ENCODE measurements around the gene UVRAG. TPM values are rescaled to one million over a fixed set of nuclear protein-coding genes. Genes with fewer than 3 reads are reported as not detected.

Gene UVRAG
- total RNA-seq, 4 donors from 2014 or later, result 27.1 to 35.9 (median 31.0) TPM

- no peak for DNase-seq
- TF ChIP-seq CTCF (IDR thresholded peaks at IDR 0.05) (no peak), POLR2A (IDR thresholded peaks at IDR 0.05) (no peak)
- H3K4me1 ChIP-seq, result no peaks in the 10 kb centered on the region
- intact Hi-C loops (cut with DNase I), result no loop called here
- H3K27me3 ChIP-seq, result no peaks in the 10 kb centered on the region
- H3K9me3 ChIP-seq, result no peaks in the 10 kb centered on the region
- no peaks in the 10 kb centered on the region for H3K36me3 ChIP-seq
- H3K27ac ChIP-seq, result no peak overlapping the region
- 88 to 94% methylated on average over 2 to 3 of the region's 3 CpGs for WGBS, 2 donors
- no peak overlapping the region for H3K4me3 ChIP-seq (replicated peaks in 1 of 3)
Observed at GRCh38 chr11:75789521-75789920, 25.5 kb upstream of the UVRAG start.

- no peak for DNase-seq
- Histone ChIP-seq H3K27me3 (no peaks in the 10 kb centered on the region), H3K36me3 (no peaks in the 10 kb centered on the region), H3K9me3 (no peaks in the 10 kb centered on the region), H3K4me3 (replicated peaks in 1 of 3) (no peak overlapping the region), H3K27ac (no peak overlapping the region), H3K4me1 (no peaks in the 10 kb centered on the region)
- TF ChIP-seq POLR2A (IDR thresholded peaks at IDR 0.05) (no peak), CTCF (IDR thresholded peaks at IDR 0.05) (no peak)
- intact Hi-C loops (cut with DNase I), result no loop called here
- 80 to 91% methylated on average over 2 of the region's 2 CpGs for WGBS, 2 donors
Observed at GRCh38 chr11:75790986-75791385, 24.0 kb upstream of the UVRAG start.

- TF ChIP-seq POLR2A (IDR thresholded peaks at IDR 0.05) (no peak), CTCF (IDR thresholded peaks at IDR 0.05) (no peak)
- H3K4me3 ChIP-seq (replicated peaks in 1 of 3), result no peak overlapping the region
- no peak for DNase-seq
- no peaks in the 10 kb centered on the region for H3K27me3 ChIP-seq
- no peak overlapping the region for H3K27ac ChIP-seq
- no peaks in the 10 kb centered on the region for H3K4me1 ChIP-seq
- WGBS, 2 donors, result 85 to 88% methylated on average over 3 to 6 of the region's 6 CpGs
- H3K9me3 ChIP-seq, result no peaks in the 10 kb centered on the region
- H3K36me3 ChIP-seq, result no peaks in the 10 kb centered on the region
- intact Hi-C loops (cut with DNase I), result no loop called here
Observed at GRCh38 chr11:75792127-75792731, 22.8 kb upstream of the UVRAG start.

GRCh38 chr11:75792997-75793800 is 21.8 kb upstream of the UVRAG start:
- 87 to 91% methylated on average over 12 of the region's 12 CpGs for WGBS, 2 donors
- no peaks in the 10 kb centered on the region for H3K36me3 ChIP-seq
- H3K27me3 ChIP-seq, result no peaks in the 10 kb centered on the region
- no peaks in the 10 kb centered on the region for H3K9me3 ChIP-seq
- H3K4me1 ChIP-seq, result no peaks in the 10 kb centered on the region
- TF ChIP-seq CTCF (IDR thresholded peaks at IDR 0.05), result no peak
- no peak for TF ChIP-seq POLR2A (IDR thresholded peaks at IDR 0.05)
- intact Hi-C loops (cut with DNase I), result no loop called here
- no peak overlapping the region for H3K4me3 ChIP-seq (replicated peaks in 1 of 3)
- no peak for DNase-seq
- no peak overlapping the region for H3K27ac ChIP-seq

- WGBS, 2 donors, result 85 to 89% methylated on average over 2 of the region's 2 CpGs
- TF ChIP-seq POLR2A (IDR thresholded peaks at IDR 0.05) (no peak), CTCF (IDR thresholded peaks at IDR 0.05) (no peak)
- intact Hi-C loops (cut with DNase I), result no loop called here
Observed at GRCh38 chr11:75793966-75794365, 21.0 kb upstream of the UVRAG start.

More at GRCh38 chr11:75793966-75794365, 21.0 kb upstream of the UVRAG start:
- DNase-seq, result no peak
- Histone ChIP-seq H3K27me3 (no peaks in the 10 kb centered on the region), H3K36me3 (no peaks in the 10 kb centered on the region), H3K4me1 (no peaks in the 10 kb centered on the region), H3K9me3 (no peaks in the 10 kb centered on the region), H3K4me3 (replicated peaks in 1 of 3) (no peak overlapping the region), H3K27ac (no peak overlapping the region)
